HCT116 (cell line): ENCODE data around the gene FHL5.

ENCODE experiments used
- CTCF ChIP-seq, 3 experiments: fragments of 200-600 bp in 1 of 3; sonication (generic) in 1 of 3; IDR thresholded peaks in 2 of 3; conservative IDR thresholded peaks in 1 of 3; 2 replicates each; pipeline ENCODE4 v1.5.1; 2012 to 2017; ENCODE audit warnings: low read depth in 2 of 3, low read length in 2 of 3, antibody characterized with exemption in 1 of 3, borderline replicate concordance in 1 of 3, control low read depth in 1 of 3, mild to moderate bottlenecking in 1 of 3, mixed read lengths in 1 of 3, mixed run types in 1 of 3, moderate library complexity in 1 of 3; ENCODE audit not compliant: insufficient read depth in 1 of 3
- EZH2 ChIP-seq: fragments of 200-600 bp; sonication (generic); IDR thresholded peaks from 2 replicates; pipeline ENCODE4 v1.6.1; 2017; ENCODE audit warnings: antibody characterized with exemption, mixed run types
- FOSL1 ChIP-seq: IDR thresholded peaks from 2 replicates; pipeline ENCODE4 v1.6.1; 2012; ENCODE audit warnings: low read depth
- REST ChIP-seq: IDR thresholded peaks from 2 replicates; pipeline ENCODE4 v1.6.1; 2012; ENCODE audit warnings: low read depth

GRCh38 chr6:96649926-96650325, 87.0 kb downstream of the FHL5 start:
- no peak for TF ChIP-seq CTCF (IDR thresholded peaks at IDR 0.05 in 2 of 3, conservative IDR thresholded peaks at IDR 0.05 in 1 of 3; ENCODE audit: borderline replicate concordance in 1 of 3, insufficient read depth in 1 of 3, low read depth in 2 of 3, low read length in 2 of 3)
- TF ChIP-seq EZH2: no peak
- TF ChIP-seq REST: no peak
- TF ChIP-seq FOSL1: no peak
